HG03039 (cell line): ENCODE measurements around the gene UBA6.
"Not testable (repeated sequence)": the region's sequence is repeated elsewhere in the genome, so short reads cannot be mapped to it uniquely, and the experiment has no call there.

ENCODE experiments used
- ATAC-seq: cut with Tn5 transposase; IDR thresholded peaks from one replicate; pipeline ENCODE4 v1.9.1; 2021; ENCODE audit warnings: mild to moderate bottlenecking, moderate library complexity; ENCODE audit not compliant: unreplicated experiment

UBA6 gene

GRCh38 chr4:67700738-67701516, at the start of gene UBA6:
Gene UBA6 (minus strand): TSS chr4:67701155. CDS start chr4:67701119, 36 bp downstream.
- peak; percentile 98 for ATAC-seq

- ATAC-seq: no peak
Observed at GRCh38 chr4:67750691-67751090, 49.7 kb upstream of the UBA6 start.

GRCh38 chr4:67749286-67749685, 48.3 kb upstream of the UBA6 start:
- ATAC-seq: no peak

- no peak for ATAC-seq
Observed at GRCh38 chr4:67746797-67747495, 46.0 kb upstream of the UBA6 start.

GRCh38 chr4:67744561-67745283, 43.8 kb upstream of the UBA6 start:
- no peak for ATAC-seq

GRCh38 chr4:67743194-67743593, 42.2 kb upstream of the UBA6 start:
- ATAC-seq: no peak

GRCh38 chr4:67736262-67736661, 35.3 kb upstream of the UBA6 start:
- no peak for ATAC-seq

GRCh38 chr4:67735325-67735724, 34.4 kb upstream of the UBA6 start:
- ATAC-seq: no peak

GRCh38 chr4:67730511-67730910, 29.6 kb upstream of the UBA6 start:
- not testable (repeated sequence) for ATAC-seq

- ATAC-seq: no peak
Observed at GRCh38 chr4:67727124-67727850, 26.3 kb upstream of the UBA6 start.

- ATAC-seq: no peak
Observed at GRCh38 chr4:67725981-67726380, 25.0 kb upstream of the UBA6 start.

GRCh38 chr4:67725132-67725531, 24.2 kb upstream of the UBA6 start:
- no peak for ATAC-seq

- no peak for ATAC-seq
Observed at GRCh38 chr4:67723949-67724348, 23.0 kb upstream of the UBA6 start.

- no peak for ATAC-seq
Observed at GRCh38 chr4:67723341-67723740, 22.4 kb upstream of the UBA6 start.

GRCh38 chr4:67721770-67722597, 21.0 kb upstream of the UBA6 start:
- no peak for ATAC-seq

GRCh38 chr4:67721315-67721769, 20.4 kb upstream of the UBA6 start:
- no peak for ATAC-seq

GRCh38 chr4:67719953-67720617, 19.1 kb upstream of the UBA6 start:
- no peak for ATAC-seq

GRCh38 chr4:67718848-67719247, 17.9 kb upstream of the UBA6 start:
- ATAC-seq: no peak

- ATAC-seq: no peak
Observed at GRCh38 chr4:67717586-67717985, 16.6 kb upstream of the UBA6 start.

GRCh38 chr4:67714955-67715354, 14.0 kb upstream of the UBA6 start:
- no peak for ATAC-seq
